GM19324 (cell line): ENCODE results near the gene VPS18.
A peak's percentile ranks its signal among the peaks of the same experiment; 100 is the strongest.

Source experiments
- ATAC-seq: cut with Tn5 transposase; IDR thresholded peaks from one replicate; pipeline ENCODE4 v1.9.1; 2021; ENCODE audit warnings: mild to moderate bottlenecking, moderate library complexity; ENCODE audit not compliant: unreplicated experiment, low FRiP score

The VPS18 gene

GRCh38 chr15:40932156-40932555 is 37.9 kb downstream of the VPS18 start:
- ATAC-seq: no peak

- ATAC-seq: no peak
Observed at GRCh38 chr15:40932649-40933516, 38.6 kb downstream of the VPS18 start.

- no peak for ATAC-seq
Observed at GRCh38 chr15:40933517-40933902, 39.3 kb downstream of the VPS18 start.

GRCh38 chr15:40934457-40934856 is 40.2 kb downstream of the VPS18 start:
- ATAC-seq: no peak

GRCh38 chr15:40936234-40936708 is 42.0 kb downstream of the VPS18 start:
- ATAC-seq: no peak

GRCh38 chr15:40936709-40937666 is 42.7 kb downstream of the VPS18 start:
- ATAC-seq: no peak

- no peak for ATAC-seq
Observed at GRCh38 chr15:40937762-40938535, 43.7 kb downstream of the VPS18 start.

- no peak for ATAC-seq
Observed at GRCh38 chr15:40938536-40938870, 44.3 kb downstream of the VPS18 start.

GRCh38 chr15:40940296-40940801 is 46.1 kb downstream of the VPS18 start:
- ATAC-seq: no peak

- ATAC-seq: no peak
Observed at GRCh38 chr15:40941068-40941527, 46.8 kb downstream of the VPS18 start.

GRCh38 chr15:40941528-40942336 is 47.5 kb downstream of the VPS18 start:
- ATAC-seq: peak; percentile 73

GRCh38 chr15:40942337-40942854 is 48.1 kb downstream of the VPS18 start:
- ATAC-seq: no peak

GRCh38 chr15:40942878-40943277 is 48.6 kb downstream of the VPS18 start:
- ATAC-seq: no peak

- no peak for ATAC-seq
Observed at GRCh38 chr15:40943764-40944365, 49.6 kb downstream of the VPS18 start.

- ATAC-seq: no peak
Observed at GRCh38 chr15:40944510-40945296, 50.5 kb downstream of the VPS18 start.

- no peak for ATAC-seq
Observed at GRCh38 chr15:40948706-40949473, 54.6 kb downstream of the VPS18 start.

- no peak for ATAC-seq
Observed at GRCh38 chr15:40949756-40950207, 55.5 kb downstream of the VPS18 start.
